ENCODE measurements around the gene PPT1.
"Not testable (repeated sequence)": the region's sequence is repeated elsewhere in the genome, so short reads cannot be mapped to it uniquely, and the experiment has no call there.

Gene PPT1

GRCh38 chr1:40092706-40093639 lies 4.1 kb downstream of the PPT1 start:
- Histone ChIP-seq H3K4me1 (ENCODE audit: control extremely low read depth in 1 of 4, control insufficient read depth in 4 of 4, insufficient read depth in 4 of 4, low read length in 3 of 4) (peaks cover 5 to 39% (median 12%) of the 10 kb centered on the region in 4 experiments), H3K36me3 (ENCODE audit: control insufficient read depth in 4 of 4, insufficient read depth in 4 of 4, low read length in 3 of 4) (peaks cover 0 to 42% (median 28%) of the 10 kb centered on the region in 4 experiments), H3K27me3 (replicated peaks in 2 of 5; ENCODE audit: control insufficient read depth in 4 of 5, insufficient read depth in 5 of 5, low read length in 4 of 5) (no peaks in the 10 kb centered on the region), H3K27ac (ENCODE audit: insufficient read depth in 1 of 2, low read depth in 1 of 2, low read length in 2 of 2, poor library complexity in 1 of 2, severe bottlenecking in 2 of 2) (no peak overlapping the region), H3K4me3 (ENCODE audit: control insufficient read depth in 1 of 7, extremely low read depth in 1 of 7, insufficient read depth in 4 of 7, low read depth in 2 of 7, low read length in 6 of 7) (no peak overlapping the region), H3K9me3 (ENCODE audit: control extremely low read depth in 1 of 5, control insufficient read depth in 4 of 5, insufficient read depth in 2 of 5, low read depth in 1 of 5, low read length in 4 of 5) (no peaks in the 10 kb centered on the region)
- no peak for DNase-seq
- ChIA-PET CTCF (interaction anchor here (0.7 to 1.6 kb wide), 3 partner anchors 10 to 211 kb away, joined by 3 to 4 read pairs (median 4); no protein-coding TSS in a partner anchor), POLR2A (no interaction called here)
- WGBS (ENCODE audit: insufficient coverage) = 100% methylated on average over 1 of the region's 6 CpGs

GRCh38 chr1:40092241-40092640 lies 4.8 kb downstream of the PPT1 start:
- no peak for DNase-seq
- H3K27ac ChIP-seq (ENCODE audit: insufficient read depth in 1 of 2, low read depth in 1 of 2, low read length in 2 of 2, poor library complexity in 1 of 2, severe bottlenecking in 2 of 2) = no peak overlapping the region
- WGBS (ENCODE audit: insufficient coverage) = 100% methylated on average over 2 of the region's 2 CpGs
- H3K4me3 ChIP-seq (ENCODE audit: control insufficient read depth in 1 of 7, extremely low read depth in 1 of 7, insufficient read depth in 4 of 7, low read depth in 2 of 7, low read length in 6 of 7) = no peak overlapping the region
- H3K4me1 ChIP-seq (ENCODE audit: control extremely low read depth in 1 of 4, control insufficient read depth in 4 of 4, insufficient read depth in 4 of 4, low read length in 3 of 4) = peaks cover 5 to 34% (median 7%) of the 10 kb centered on the region in 4 experiments
- no peaks in the 10 kb centered on the region for H3K9me3 ChIP-seq (ENCODE audit: control extremely low read depth in 1 of 5, control insufficient read depth in 4 of 5, insufficient read depth in 2 of 5, low read depth in 1 of 5, low read length in 4 of 5)
- H3K36me3 ChIP-seq (ENCODE audit: control insufficient read depth in 4 of 4, insufficient read depth in 4 of 4, low read length in 3 of 4) = peaks cover 0 to 49% (median 35%) of the 10 kb centered on the region in 4 experiments
- H3K27me3 ChIP-seq (replicated peaks in 2 of 5; ENCODE audit: control insufficient read depth in 4 of 5, insufficient read depth in 5 of 5, low read length in 4 of 5) = no peaks in the 10 kb centered on the region
- ChIA-PET POLR2A (interaction anchor here (0.7 kb wide), 1 partner anchor 299 kb away, joined by 3 read pairs; no protein-coding TSS in a partner anchor), CTCF (interaction anchor here (1.6 kb wide), 1 partner anchor 9 kb away, joined by 4 read pairs; no protein-coding TSS in a partner anchor)

GRCh38 chr1:40090652-40091355 lies 6.2 kb downstream of the PPT1 start:
- POLR2A ChIA-PET = no interaction called here

GRCh38 chr1:40084750-40085149 lies 12.3 kb downstream of the PPT1 start:
- H3K4me1 ChIP-seq (ENCODE audit: control extremely low read depth in 1 of 4, control insufficient read depth in 4 of 4, insufficient read depth in 4 of 4, low read length in 3 of 4); H3K27ac ChIP-seq (ENCODE audit: insufficient read depth in 1 of 2, low read depth in 1 of 2, low read length in 2 of 2, poor library complexity in 1 of 2, severe bottlenecking in 2 of 2); POLR2A ChIA-PET; H3K27me3 ChIP-seq (replicated peaks in 2 of 5; ENCODE audit: control insufficient read depth in 4 of 5, insufficient read depth in 5 of 5, low read length in 4 of 5); H3K9me3 ChIP-seq (ENCODE audit: control extremely low read depth in 1 of 5, control insufficient read depth in 4 of 5, insufficient read depth in 2 of 5, low read depth in 1 of 5, low read length in 4 of 5): not testable (repeated sequence)
- 40% methylated on average over 5 of the region's 11 CpGs for WGBS (ENCODE audit: insufficient coverage)
- CTCF ChIA-PET = interaction anchor here (1.1 to 4.5 kb wide), 6 partner anchors 10 to 322 kb away, joined by 3 to 23 read pairs (median 7); partner anchors contain the start of gene PPT1
- peak in 2 of 3 donors; percentile 23 to 27 for DNase-seq
- H3K4me3 ChIP-seq (ENCODE audit: control insufficient read depth in 1 of 7, extremely low read depth in 1 of 7, insufficient read depth in 4 of 7, low read depth in 2 of 7, low read length in 6 of 7) = peak overlapping the region in 1 of 7 experiments; percentile 40
- peaks cover 6 to 52% (median 43%) of the 10 kb centered on the region in 4 experiments for H3K36me3 ChIP-seq (ENCODE audit: control insufficient read depth in 4 of 4, insufficient read depth in 4 of 4, low read length in 3 of 4)

More at GRCh38 chr1:40090652-40091355, 6.2 kb downstream of the PPT1 start:
- Histone ChIP-seq H3K36me3 (ENCODE audit: control insufficient read depth in 4 of 4, insufficient read depth in 4 of 4, low read length in 3 of 4) (peaks cover 0 to 62% (median 44%) of the 10 kb centered on the region in 4 experiments), H3K9me3 (ENCODE audit: control extremely low read depth in 1 of 5, control insufficient read depth in 4 of 5, insufficient read depth in 2 of 5, low read depth in 1 of 5, low read length in 4 of 5) (no peaks in the 10 kb centered on the region), H3K27me3 (replicated peaks in 2 of 5; ENCODE audit: control insufficient read depth in 4 of 5, insufficient read depth in 5 of 5, low read length in 4 of 5) (no peaks in the 10 kb centered on the region), H3K4me3 (ENCODE audit: control insufficient read depth in 1 of 7, extremely low read depth in 1 of 7, insufficient read depth in 4 of 7, low read depth in 2 of 7, low read length in 6 of 7) (no peak overlapping the region), H3K27ac (ENCODE audit: insufficient read depth in 1 of 2, low read depth in 1 of 2, low read length in 2 of 2, poor library complexity in 1 of 2, severe bottlenecking in 2 of 2) (no peak overlapping the region), H3K4me1 (ENCODE audit: control extremely low read depth in 1 of 4, control insufficient read depth in 4 of 4, insufficient read depth in 4 of 4, low read length in 3 of 4) (peaks cover 0 to 21% (median 0%) of the 10 kb centered on the region in 4 experiments)
- CTCF ChIA-PET = interaction anchor here (1.5 to 1.9 kb wide), 2 partner anchors 12 to 16 kb away, joined by 3 to 5 read pairs; no protein-coding TSS in a partner anchor
- no peak for DNase-seq
- WGBS (ENCODE audit: insufficient coverage) = 100% methylated on average over 3 of the region's 5 CpGs

GRCh38 chr1:40081871-40082270 lies 15.2 kb downstream of the PPT1 start:
- 54% methylated on average over 7 of the region's 7 CpGs for WGBS (ENCODE audit: insufficient coverage)
- CTCF ChIA-PET = interaction anchor here (0.7 to 4.5 kb wide), 5 partner anchors 11 to 257 kb away, joined by 3 to 23 read pairs (median 3); no protein-coding TSS in a partner anchor
- Histone ChIP-seq H3K27ac (ENCODE audit: insufficient read depth in 1 of 2, low read depth in 1 of 2, low read length in 2 of 2, poor library complexity in 1 of 2, severe bottlenecking in 2 of 2) (no peak overlapping the region), H3K4me1 (ENCODE audit: control extremely low read depth in 1 of 4, control insufficient read depth in 4 of 4, insufficient read depth in 4 of 4, low read length in 3 of 4) (no peaks in the 10 kb centered on the region), H3K4me3 (ENCODE audit: control insufficient read depth in 1 of 7, extremely low read depth in 1 of 7, insufficient read depth in 4 of 7, low read depth in 2 of 7, low read length in 6 of 7) (no peak overlapping the region), H3K36me3 (ENCODE audit: control insufficient read depth in 4 of 4, insufficient read depth in 4 of 4, low read length in 3 of 4) (peaks cover 14 to 44% (median 35%) of the 10 kb centered on the region in 4 experiments), H3K9me3 (ENCODE audit: control extremely low read depth in 1 of 5, control insufficient read depth in 4 of 5, insufficient read depth in 2 of 5, low read depth in 1 of 5, low read length in 4 of 5) (no peaks in the 10 kb centered on the region), H3K27me3 (replicated peaks in 2 of 5; ENCODE audit: control insufficient read depth in 4 of 5, insufficient read depth in 5 of 5, low read length in 4 of 5) (no peaks in the 10 kb centered on the region)
- POLR2A ChIA-PET = interaction anchor here (0.6 kb wide), 1 partner anchor 259 kb away, joined by 6 read pairs; no protein-coding TSS in a partner anchor
- DNase-seq = no peak

- 64% methylated on average over 3 of the region's 6 CpGs for WGBS (ENCODE audit: insufficient coverage)
- Histone ChIP-seq H3K4me1 (ENCODE audit: control extremely low read depth in 1 of 4, control insufficient read depth in 4 of 4, insufficient read depth in 4 of 4, low read length in 3 of 4) (peaks cover 0 to 12% (median 6%) of the 10 kb centered on the region in 4 experiments), H3K27ac (ENCODE audit: insufficient read depth in 1 of 2, low read depth in 1 of 2, low read length in 2 of 2, poor library complexity in 1 of 2, severe bottlenecking in 2 of 2) (no peak overlapping the region), H3K4me3 (ENCODE audit: control insufficient read depth in 1 of 7, extremely low read depth in 1 of 7, insufficient read depth in 4 of 7, low read depth in 2 of 7, low read length in 6 of 7) (no peak overlapping the region), H3K27me3 (replicated peaks in 2 of 5; ENCODE audit: control insufficient read depth in 4 of 5, insufficient read depth in 5 of 5, low read length in 4 of 5) (no peaks in the 10 kb centered on the region), H3K36me3 (ENCODE audit: control insufficient read depth in 4 of 4, insufficient read depth in 4 of 4, low read length in 3 of 4) (peaks cover 14 to 41% (median 30%) of the 10 kb centered on the region in 4 experiments), H3K9me3 (ENCODE audit: control extremely low read depth in 1 of 5, control insufficient read depth in 4 of 5, insufficient read depth in 2 of 5, low read depth in 1 of 5, low read length in 4 of 5) (no peaks in the 10 kb centered on the region)
- POLR2A ChIA-PET = no interaction called here
- CTCF ChIA-PET = interaction anchor here (1.0 to 2.9 kb wide), 3 partner anchors 9 to 64 kb away, joined by 3 to 14 read pairs (median 4); no protein-coding TSS in a partner anchor
- no peak for DNase-seq
Observed at GRCh38 chr1:40079774-40080400, 17.2 kb downstream of the PPT1 start.
